ENCODE data around the gene ZPLD1. TPM values are rescaled to one million over a fixed set of nuclear protein-coding genes. Genes with fewer than 3 reads are reported as not detected.

ZPLD1 gene
- total and polyA plus RNA-seq, 10 of the 15 experiments (the other 5 are each of a cell fraction or from before 2014, with no cell fraction given), result not detected

- no peak for TF ChIP-seq ATF7 (IDR thresholded peaks at IDR 0.05; ENCODE audit: low read depth)
- TF ChIP-seq MXI1 (IDR thresholded peaks at IDR 0.05; ENCODE audit: low read depth, low read length), result no peak
- no peak for TF ChIP-seq ZNF274 (IDR thresholded peaks at IDR 0.05; ENCODE audit: insufficient read depth, insufficient read length)
- TF ChIP-seq NFYB (IDR thresholded peaks at IDR 0.05; ENCODE audit: insufficient read depth, low read depth, low read length), result no peak
- no peak for TF ChIP-seq EGR1 (IDR thresholded peaks at IDR 0.05; ENCODE audit: borderline replicate concordance in 1 of 2, low read depth in 2 of 2, low read length in 2 of 2)
- TF ChIP-seq ZNF687 (IDR thresholded peaks at IDR 0.05), result no peak
- no peak for TF ChIP-seq RELA (IDR thresholded peaks at IDR 0.05; ENCODE audit: borderline replicate concordance, partially characterized antibody)
- no peak for TF ChIP-seq RAD21 (IDR thresholded peaks at IDR 0.05; ENCODE audit: insufficient read depth, low read depth, low read length)
- TF ChIP-seq NRF1 (conservative IDR thresholded peaks at IDR 0.05; ENCODE audit: low read depth, low read length), result no peak
- no peak for TF ChIP-seq MTA2 (IDR thresholded peaks at IDR 0.05; ENCODE audit: low read depth)
Measured at GRCh38 chr3:102478160-102478559, 43.3 kb downstream of the ZPLD1 start (continued).
